ENCODE results near the gene KLC4.

Gene KLC4

DNA sequence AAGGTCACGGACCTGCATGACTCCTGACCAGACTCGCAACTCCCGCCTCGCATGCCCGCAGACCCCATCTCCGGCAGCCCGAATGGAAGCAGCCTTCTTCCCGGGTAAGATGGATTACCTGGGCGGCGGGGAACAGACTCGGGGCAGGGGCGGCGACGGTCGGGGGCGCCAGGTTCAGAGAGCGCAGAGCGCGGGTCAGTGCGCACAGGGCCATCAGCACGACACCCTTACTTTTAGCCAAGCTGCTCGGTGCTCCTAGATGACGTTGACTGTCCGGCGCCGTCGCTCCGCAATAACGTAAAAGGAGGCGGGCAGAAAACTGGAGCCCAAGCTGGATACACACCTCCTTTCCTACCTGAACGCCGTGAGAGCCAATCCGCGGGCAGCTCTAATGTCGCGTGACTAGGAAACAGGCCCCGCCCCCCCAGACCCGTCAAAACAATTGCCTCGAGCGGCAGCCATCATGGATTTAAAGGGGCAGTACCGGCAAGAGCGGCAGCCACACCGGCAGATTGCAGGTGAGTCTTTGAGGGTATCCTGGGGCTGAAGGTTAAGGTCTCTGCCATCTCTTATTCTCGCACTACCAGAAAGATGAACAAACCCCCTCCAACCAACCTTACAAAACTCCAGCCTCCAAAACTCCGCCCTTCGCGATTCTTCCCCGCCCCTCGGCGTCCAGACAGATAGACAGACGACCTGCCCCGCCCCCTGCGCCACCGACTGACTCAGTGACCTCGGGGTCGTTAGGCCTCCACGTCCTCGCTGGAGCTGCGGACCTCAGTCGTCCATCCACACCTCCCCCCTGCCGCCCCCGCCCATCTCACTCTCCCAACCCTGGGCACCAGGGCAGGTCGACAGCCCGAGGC is at the start of gene KLC4, which contains the start of gene MRPL2:
Gene KLC4, plus strand, starts transcription at position 464 of the 866 bp plus-strand sequence. CDS start 1,705 bp downstream, outside the sequence.
Gene MRPL2, minus strand, starts transcription at position 267 of the 866 bp plus-strand sequence. Its CDS starts 53 bp downstream, at position 214.
- peak; percentile 78 for DNase-seq

DNA sequence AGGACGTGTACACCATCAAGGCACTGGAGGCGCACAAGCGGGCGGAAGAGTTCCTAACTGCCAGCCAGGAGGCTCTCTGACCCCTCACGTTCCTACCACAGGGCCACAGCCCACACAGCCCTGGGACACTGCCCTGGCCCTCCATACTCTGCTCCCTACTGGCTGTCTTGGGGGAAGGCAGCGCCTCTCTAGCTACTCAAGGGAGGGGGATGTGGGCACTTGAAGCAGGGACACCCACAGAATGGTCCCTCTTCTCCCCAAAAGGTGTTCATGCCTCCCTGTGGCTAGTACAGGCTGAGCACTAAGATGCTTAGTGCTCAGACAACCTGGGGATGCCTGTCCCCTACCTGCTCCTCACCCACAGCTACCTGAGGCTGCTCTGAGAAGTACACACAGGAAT is 48.2 kb upstream of the KLC4 start:
- no peak for DNase-seq

- no peak for DNase-seq
Measured at GRCh38 chr6:43012364-43012763, 47.1 kb upstream of the KLC4 start.

DNA sequence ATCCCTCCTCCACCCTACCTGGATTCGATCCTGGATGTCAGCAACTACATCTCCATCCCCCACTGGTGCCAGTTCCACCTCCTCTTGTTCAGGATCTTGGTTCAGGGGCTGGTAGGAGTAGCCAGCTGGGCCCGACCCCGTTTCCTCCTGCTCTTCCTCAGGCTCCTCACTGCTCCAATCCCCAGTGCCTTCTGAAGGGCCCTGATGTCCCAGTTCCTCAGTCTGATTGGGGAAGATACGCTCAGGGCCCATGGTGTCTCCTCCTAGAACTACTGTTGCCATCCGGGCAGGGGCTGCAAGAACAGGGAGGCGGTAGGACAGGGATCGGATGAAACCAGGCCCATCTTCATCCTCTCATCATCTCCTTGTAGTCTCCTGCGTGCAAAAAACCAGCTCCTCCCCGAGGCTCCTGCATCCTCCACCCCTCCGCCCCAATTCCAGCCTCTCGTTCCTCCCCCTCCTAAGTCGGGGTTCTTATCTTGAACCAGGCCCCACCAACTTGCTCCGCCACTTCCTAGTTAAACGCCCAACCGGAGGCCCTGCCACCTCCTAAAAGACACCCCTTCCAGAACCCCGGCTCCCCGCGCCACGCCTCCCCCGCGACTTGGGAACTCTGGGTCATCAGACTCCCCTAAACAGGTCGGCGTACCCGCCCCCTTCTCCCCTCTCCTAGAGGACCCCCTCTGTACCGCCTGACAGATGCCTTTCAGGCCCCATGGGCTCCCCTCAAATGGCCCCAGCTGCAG is 46.2 kb upstream of the KLC4 start:
- no peak for DNase-seq

- DNase-seq, result peak; percentile 98
Measured at GRCh38 chr6:43013843-43014433, 45.5 kb upstream of the KLC4 start, which contains the start of the genes KLHDC3 and MEA1. Gene KLHDC3, plus strand, starts transcription at chr6:43014249. Its CDS starts 2,944 bp downstream, at chr6:43017193. Gene MEA1, minus strand, starts transcription at chr6:43013946. Its CDS starts 133 bp downstream, at chr6:43013813.

GRCh38 chr6:43014434-43014909 is 45.0 kb upstream of the KLC4 start:
- no peak for DNase-seq

DNA sequence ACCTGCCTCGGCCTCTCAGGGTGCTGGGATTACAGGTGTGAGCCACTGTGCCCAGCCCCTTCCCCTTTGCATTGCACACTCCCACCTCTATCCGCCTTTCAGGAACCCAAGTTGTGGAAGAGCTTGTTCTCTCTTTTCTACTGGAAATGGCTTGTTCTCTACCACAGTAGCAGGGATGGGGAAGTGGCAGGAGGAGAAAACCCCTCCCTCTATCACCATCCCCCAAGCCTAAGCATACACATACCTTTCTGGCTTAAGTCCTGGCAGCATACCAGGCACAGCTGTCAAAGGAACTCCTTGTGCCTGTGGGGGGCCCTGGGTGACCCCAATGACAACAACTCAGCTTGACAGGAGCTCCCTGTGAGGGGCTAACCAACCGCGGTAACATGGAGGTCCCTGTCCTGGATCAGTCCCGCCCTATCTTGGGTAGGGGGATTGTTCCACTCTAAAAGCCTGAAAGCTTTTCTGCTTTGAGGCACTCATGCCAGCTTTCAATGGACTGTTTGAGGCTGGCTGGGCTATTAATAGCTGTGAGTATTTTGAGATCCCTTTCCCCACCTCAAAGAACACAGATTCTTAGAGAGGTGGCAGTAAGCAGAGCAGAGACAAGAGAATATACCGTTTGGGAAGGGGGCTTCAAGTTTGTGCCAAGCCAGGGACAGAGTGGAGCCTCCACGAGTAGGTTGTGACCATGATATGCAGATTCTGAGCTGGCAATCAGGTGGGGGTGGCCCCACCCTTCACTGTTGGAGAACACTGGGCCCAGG is 43.1 kb upstream of the KLC4 start:
- no peak for DNase-seq

DNA sequence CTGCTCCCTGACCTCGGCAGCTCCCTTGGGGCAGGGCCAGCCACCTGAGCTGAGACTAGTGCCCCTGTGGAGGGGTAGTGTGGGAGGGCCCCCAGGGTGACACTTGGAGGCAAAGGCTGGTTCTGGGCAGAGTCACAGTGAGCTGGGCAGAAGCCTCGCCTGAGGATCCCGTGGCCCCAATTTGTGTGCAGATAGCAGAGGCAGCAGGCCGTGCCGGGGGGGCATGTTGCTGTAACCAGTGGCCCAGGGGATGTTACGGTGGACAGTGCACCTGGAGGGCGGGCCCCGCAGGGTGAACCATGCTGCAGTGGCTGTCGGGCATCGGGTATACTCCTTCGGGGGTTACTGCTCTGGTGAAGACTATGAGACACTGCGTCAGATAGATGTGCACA is 42.5 kb upstream of the KLC4 start:
- no peak for DNase-seq

- DNase-seq, result no peak
Measured at GRCh38 chr6:43019152-43019551, 40.3 kb upstream of the KLC4 start.

GRCh38 chr6:43020052-43020705 is 39.3 kb upstream of the KLC4 start:
- no peak for DNase-seq

- no peak for DNase-seq
Measured at GRCh38 chr6:43020847-43021246, 38.6 kb upstream of the KLC4 start.

DNA sequence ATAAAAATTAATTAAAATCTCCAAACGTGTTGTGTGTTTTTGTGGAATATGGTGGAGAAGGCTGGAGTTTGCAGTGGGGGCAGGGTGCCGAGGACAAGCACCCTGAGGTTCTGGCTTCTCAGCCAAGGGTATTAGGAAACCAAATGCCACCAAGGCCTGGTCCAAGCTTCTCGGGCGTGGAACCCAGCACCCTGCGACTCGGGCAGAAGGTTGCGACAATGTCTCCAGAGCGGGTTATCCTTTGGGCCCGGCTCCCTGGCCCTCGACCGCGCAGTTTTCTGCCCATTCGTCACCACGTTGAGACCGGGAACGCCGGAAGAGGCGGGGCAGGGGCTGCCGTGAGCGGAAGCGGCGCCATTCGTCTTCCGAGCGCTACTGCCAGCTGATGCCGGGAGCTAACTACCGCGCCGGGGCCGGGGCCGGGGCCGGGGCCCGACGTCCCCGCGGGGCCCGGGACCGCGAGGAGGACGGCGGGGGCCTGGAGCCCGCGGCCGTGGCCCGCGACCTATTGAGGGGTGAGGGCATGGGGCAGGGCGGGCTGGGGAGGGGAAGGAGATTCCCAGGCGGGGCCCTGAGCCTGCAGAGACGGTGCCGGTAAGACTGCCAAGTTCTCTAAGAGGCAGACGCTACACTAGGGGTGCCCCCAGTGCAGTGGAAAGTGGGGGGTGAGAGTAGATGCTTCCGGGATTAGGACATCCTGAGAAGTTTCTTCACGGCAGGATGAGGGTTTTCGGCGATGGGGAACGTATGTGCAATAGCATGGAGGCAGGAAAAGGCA is 38.0 kb upstream of the KLC4 start, which contains the start of gene RRP36:
Gene RRP36, plus strand, starts transcription at position 354 of the 778 bp plus-strand sequence. Its CDS starts 32 bp downstream, at position 386.
- DNase-seq, result no peak

DNA sequence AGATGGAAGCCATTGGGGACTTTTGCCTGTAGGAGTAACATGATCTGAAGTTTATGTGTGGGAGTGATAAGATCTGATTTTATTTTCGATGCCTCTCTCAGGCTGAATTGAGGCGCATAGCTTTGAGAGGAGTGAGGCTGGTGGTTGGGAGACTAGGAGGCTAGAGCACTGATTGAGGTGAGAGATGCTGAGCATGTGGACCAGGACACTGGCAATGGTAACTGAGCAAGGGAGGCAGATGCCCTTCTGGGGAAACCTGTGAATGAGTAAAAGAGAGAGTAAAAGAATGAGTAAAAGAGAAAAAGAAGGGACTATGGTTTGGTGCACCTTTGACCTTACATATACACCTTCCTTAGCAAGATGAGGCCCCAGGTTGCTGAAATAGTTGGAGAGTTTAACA is 35.0 kb upstream of the KLC4 start:
- no peak for DNase-seq

- no peak for DNase-seq
Measured at GRCh38 chr6:43026365-43026764, 33.1 kb upstream of the KLC4 start.

DNA sequence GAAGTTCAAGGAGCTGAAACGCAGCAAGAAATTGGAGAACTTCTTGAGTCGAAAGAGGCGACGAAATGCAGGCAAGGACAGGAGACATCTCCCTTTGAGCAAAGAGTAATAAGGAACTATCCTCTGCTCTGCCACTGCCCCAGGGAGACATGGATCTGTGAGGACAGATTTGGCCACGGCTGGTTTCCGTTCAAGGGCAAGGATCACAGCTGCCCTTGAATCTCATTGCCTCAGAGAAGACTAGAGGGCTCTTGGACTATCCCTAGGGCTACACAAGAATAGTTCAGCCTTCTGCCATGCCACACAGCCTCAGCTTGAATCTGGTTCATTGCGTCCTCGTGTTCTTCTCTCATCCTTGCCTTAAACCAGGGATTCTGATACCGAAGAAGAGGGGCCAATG is 30.3 kb upstream of the KLC4 start:
- no peak for DNase-seq

- no peak for DNase-seq
Measured at GRCh38 chr6:43032326-43032725, 27.1 kb upstream of the KLC4 start.

DNA sequence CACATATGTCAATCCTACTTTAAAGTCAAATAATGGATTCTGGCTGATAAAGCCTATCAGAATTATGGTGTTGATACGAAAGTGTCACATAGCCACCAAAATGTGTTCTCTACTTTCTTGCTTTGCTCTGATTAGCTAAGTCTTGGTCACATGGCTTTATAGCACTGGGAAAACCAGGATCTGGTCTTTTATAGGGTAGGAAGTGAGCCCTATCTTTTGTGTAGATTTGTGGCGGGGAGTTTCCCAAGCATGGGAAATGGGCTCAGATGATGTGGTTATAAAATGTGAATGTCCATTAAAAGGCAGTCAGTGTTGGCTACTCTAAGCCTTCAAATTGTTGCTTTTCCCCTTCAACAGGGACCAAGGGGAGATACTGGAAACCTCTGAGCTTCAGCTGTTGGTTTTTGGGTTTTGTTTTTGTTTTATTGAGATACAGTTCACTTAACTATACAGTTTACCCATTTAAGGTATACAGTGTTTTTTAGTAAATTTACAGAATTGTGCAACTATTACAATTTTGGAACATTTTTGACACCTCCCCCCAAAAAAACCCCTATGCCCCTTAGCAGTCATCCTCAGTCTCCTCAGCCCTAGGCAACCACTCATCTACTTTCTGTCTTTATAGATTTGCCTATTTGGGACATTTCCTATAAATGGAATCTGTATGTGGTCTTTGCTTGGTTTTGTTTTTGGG is 25.8 kb upstream of the KLC4 start:
- DNase-seq, result no peak

DNA sequence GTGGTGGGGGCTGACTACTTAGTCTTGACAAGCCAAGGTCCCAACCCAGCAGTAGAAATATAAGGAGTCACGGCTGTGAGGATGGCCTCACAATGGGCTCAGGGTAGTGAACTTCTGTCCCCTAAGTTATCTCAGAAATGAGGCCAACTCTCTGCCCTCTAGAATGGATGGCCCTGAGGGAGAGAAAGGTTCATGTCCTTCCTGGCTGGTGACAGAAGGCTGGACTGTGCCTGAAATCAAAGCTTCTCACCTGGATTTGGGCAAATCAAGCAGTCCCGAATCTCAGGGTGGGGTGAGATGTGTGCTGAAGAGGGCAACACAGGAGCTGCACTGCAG is 25.3 kb upstream of the KLC4 start:
- DNase-seq, result no peak

DNA sequence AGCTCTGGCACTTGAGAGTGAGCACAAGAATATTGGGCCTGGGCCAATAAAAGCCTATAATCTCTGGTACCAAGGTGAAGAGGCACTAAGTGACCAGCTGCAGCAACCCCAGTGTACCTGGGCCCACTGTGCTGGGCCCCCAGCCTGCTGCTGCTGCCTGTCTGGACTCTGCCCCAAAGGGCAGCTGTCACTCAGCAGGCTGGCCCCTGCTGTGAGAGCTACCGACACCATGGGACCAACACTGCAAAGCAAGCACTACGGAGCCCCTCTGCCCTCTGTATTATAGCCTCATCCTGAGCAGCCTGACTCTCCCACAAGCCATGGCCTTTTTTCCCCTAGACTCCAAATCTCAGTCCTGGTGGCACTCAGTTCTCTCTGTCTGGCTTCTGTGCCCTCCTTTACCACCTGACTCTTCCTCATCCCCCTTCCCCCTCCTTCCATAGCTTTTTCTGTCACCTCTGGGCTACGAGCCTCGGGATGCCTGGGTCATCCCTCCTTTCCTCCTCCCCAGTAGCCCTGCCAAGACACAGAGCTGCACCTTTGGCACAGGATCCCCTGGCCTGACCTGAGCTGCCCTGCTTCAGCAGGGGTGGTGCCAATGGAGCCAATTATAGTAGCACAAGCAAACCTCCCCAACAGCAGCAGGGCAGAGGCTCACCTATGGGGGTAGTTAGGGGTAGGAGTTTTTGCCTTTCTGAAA is 23.8 kb upstream of the KLC4 start:
- DNase-seq, result no peak

DNA sequence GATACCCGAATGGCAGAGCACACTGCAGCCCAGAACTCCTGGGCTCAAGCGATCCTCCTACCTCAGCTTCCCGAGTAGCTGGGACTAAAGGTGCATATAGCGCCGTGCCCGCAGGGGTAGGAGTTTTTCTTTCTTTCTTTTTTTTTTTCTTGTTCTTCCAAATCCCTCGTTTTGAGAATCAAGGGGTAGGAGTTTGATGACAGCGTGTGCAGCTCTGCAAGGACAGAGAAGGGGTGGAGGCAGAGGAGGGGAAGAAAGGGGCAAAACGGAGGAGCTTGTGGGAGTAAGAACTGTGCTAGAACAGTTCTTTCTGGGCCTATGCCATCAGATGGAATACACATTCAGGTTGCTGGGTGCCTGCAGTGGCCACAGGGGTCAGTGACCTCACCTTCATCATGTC is 22.7 kb upstream of the KLC4 start:
- DNase-seq, result no peak
